H1 (cell line): ENCODE measurements around the gene KRT35. TPM values are rescaled to one million over a fixed set of nuclear protein-coding genes. Genes with fewer than 3 reads are reported as not detected.

Experiments used
- CBX5 ChIP-seq: fragments of 300-800, 300-1000 bp; sonication (generic); IDR thresholded peaks from 2 replicates; pipeline ENCODE4 v1.7.1; 2016; ENCODE audit warnings: antibody characterized with exemption, low read length, low read depth
- CREB1 ChIP-seq: IDR thresholded peaks from 2 replicates; pipeline ENCODE4 v1.6.1; 2012; ENCODE audit warnings: inconsistent platforms
- KDM4A ChIP-seq: IDR thresholded peaks from one replicate; pipeline ENCODE4 v1.7.1; 2012; ENCODE audit warnings: low read depth, mild to moderate bottlenecking, moderate library complexity, low read length, inconsistent platforms; ENCODE audit not compliant: severe bottlenecking
- POLR2AphosphoS5 ChIP-seq: IDR thresholded peaks from 2 replicates; pipeline ENCODE4 v1.6.1; 2011; ENCODE audit warnings: low read depth, low read length
- SRF ChIP-seq: IDR thresholded peaks from 2 replicates; pipeline ENCODE4 v1.6.1; 2011; ENCODE audit warnings: mild to moderate bottlenecking, low read depth, low read length, moderate library complexity
- TCF12 ChIP-seq: IDR thresholded peaks from 2 replicates; pipeline ENCODE4 v1.6.1; 2011; ENCODE audit warnings: low read depth, mild to moderate bottlenecking, low read length
- polyA plus RNA-seq, 7 experiments: library from polyadenylated mRNA; depleted of rRNA in 3 of 7; stranded (reverse) in 5 of 7; unstranded in 2 of 7; fragments of >200 nt in 5 of 7; fragments of 200-250 nt in 2 of 7; gene quantifications; 1 replicate in 5 of 7; 2 replicates in 1 of 7; 4 replicates in 1 of 7; pipeline versions ENCODE4 v1.2.1 to v1.2.3, GENCODE V29; 2011 to 2013; ENCODE audit warnings: missing spikeins in 2 of 7, mixed read lengths in 2 of 7
- total RNA-seq: library from RNA; stranded (reverse); fragmentation: NEBNext Ultra II Directional; extraction: Animal tissue kit (Norgen Biotek cat#: 25700); gene quantifications from 2 replicates; pipeline ENCODE4 v1.2.1, GENCODE V29; 2021
- TF ChIP-seq, protein P1 (sequence below), 3 experiments: IDR thresholded peaks; 1 replicate in 2 of 3; 2 replicates in 1 of 3; pipeline versions ENCODE4 v1.5.1 to v1.6.1; 2011; ENCODE audit warnings: low read length in 3 of 3, mild to moderate bottlenecking in 3 of 3, inconsistent platforms in 2 of 3, low read depth in 1 of 3, moderate library complexity in 1 of 3; ENCODE audit not compliant: insufficient read depth in 1 of 3; ENCODE audit errors: control extremely low read depth in 1 of 3

KRT35 gene
- total and polyA plus RNA-seq, 2 of the 8 experiments (the other 6 are each of a cell fraction or from before 2014, with no cell fraction given) = not detected

DNA sequence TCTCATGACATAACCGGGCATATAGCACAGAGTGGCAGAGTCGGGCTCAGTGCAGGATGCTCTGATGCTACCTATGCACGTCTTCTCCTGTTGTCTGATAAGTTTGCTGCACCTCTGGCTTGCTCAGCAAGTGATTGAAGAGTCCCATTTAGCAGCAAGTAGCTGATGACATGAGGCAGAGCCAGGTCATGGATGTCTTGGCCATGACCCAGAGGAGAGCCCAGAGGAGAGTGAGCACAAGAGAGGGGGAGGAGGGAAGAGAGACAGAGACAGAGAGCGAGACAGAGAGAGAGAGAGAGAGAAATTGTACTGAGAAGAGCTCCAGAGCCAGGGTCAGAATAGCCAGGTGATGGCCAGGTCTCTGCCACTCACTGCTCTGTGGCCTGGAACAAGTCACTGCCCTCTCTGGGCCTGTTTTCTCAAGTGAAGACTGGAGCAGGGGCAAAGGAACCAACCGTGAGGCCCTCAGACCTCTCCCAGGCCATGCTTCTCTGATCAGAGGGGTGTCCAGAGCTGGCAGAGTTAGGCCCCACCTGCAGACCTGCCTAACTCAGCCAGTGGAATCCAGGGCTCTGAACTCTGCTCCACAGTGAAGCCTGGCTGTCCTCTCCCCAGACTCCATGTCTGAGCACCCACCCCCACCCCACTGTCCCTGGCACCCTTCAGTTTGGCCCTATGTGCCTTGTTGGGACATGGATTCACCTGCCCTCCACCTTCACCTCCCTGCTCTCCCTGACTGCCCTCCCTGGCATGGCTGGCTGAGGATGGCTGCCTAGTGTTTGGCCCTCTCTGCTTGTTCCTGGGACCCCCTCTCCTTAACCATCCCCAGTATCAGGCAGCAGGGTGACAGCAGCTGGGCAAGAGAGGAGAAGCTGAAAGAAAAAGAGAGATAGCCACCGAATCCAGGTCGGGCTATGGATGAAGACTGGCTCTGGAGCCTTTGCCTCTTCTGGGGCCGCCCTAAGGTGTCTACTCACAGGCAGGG lies 4.3 kb upstream of the KRT35 start (continued):
- TF ChIP-seq, protein P1, sequence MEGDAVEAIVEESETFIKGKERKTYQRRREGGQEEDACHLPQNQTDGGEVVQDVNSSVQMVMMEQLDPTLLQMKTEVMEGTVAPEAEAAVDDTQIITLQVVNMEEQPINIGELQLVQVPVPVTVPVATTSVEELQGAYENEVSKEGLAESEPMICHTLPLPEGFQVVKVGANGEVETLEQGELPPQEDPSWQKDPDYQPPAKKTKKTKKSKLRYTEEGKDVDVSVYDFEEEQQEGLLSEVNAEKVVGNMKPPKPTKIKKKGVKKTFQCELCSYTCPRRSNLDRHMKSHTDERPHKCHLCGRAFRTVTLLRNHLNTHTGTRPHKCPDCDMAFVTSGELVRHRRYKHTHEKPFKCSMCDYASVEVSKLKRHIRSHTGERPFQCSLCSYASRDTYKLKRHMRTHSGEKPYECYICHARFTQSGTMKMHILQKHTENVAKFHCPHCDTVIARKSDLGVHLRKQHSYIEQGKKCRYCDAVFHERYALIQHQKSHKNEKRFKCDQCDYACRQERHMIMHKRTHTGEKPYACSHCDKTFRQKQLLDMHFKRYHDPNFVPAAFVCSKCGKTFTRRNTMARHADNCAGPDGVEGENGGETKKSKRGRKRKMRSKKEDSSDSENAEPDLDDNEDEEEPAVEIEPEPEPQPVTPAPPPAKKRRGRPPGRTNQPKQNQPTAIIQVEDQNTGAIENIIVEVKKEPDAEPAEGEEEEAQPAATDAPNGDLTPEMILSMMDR (IDR thresholded peaks at IDR 0.05; ENCODE audit: control extremely low read depth in 1 of 3, insufficient read depth in 1 of 3, low read depth in 1 of 3, low read length in 3 of 3) = no peak
- TF ChIP-seq CBX5 = no peak
- no peak for TF ChIP-seq TCF12
- TF ChIP-seq KDM4A = no peak
- TF ChIP-seq CREB1 = no peak
- TF ChIP-seq SRF = no peak
- no peak for TF ChIP-seq POLR2AphosphoS5
- TF ChIP-seq, all 59 proteins: peak for 0
